CD14-positive monocyte (primary cell): Measurements from ENCODE around the gene FER1L5. TPM values are rescaled to one million over a fixed set of nuclear protein-coding genes. Genes with fewer than 3 reads are reported as not detected.

Experiments
- DNase-seq, 3 donors: peaks; one replicate each; pipeline ENCODE4 v3.0.0-alpha.2; 2011 to 2022
- H2AFZ ChIP-seq: 2 replicates; pipeline ENCODE4 v1.6.0; 2012; ENCODE audit warnings: mild to moderate bottlenecking, low read depth, low read length, inconsistent platforms; ENCODE audit not compliant: insufficient read depth, poor library complexity, severe bottlenecking
- H3K27ac ChIP-seq, 2 donors: 1 replicate in 1 of 2; 2 replicates in 1 of 2; pipeline ENCODE4 v1.5.1; 2012 to 2013; ENCODE audit warnings: low read length in 2 of 2, control low read depth in 1 of 2, inconsistent platforms in 1 of 2, low read depth in 1 of 2, mild to moderate bottlenecking in 1 of 2
- H3K27me3 ChIP-seq, 2 donors: one replicate each; pipeline versions ENCODE4 v1.6.0 to v1.6.1; 2011 to 2013; ENCODE audit warnings: low read length in 2 of 2; ENCODE audit not compliant: control insufficient read depth in 2 of 2, insufficient read depth in 2 of 2
- H3K36me3 ChIP-seq, 2 donors: replicated peaks in 1 of 2; 1 replicate in 1 of 2; 2 replicates in 1 of 2; pipeline versions ENCODE4 v1.5.1 to v1.6.1; 2012 to 2013; ENCODE audit warnings: low read length in 2 of 2, control low read depth in 1 of 2, inconsistent platforms in 1 of 2, mild to moderate bottlenecking in 1 of 2; ENCODE audit not compliant: insufficient read depth in 2 of 2, control insufficient read depth in 1 of 2
- H3K4me1 ChIP-seq, 2 donors: 1 replicate in 1 of 2; 2 replicates in 1 of 2; pipeline versions ENCODE4 v1.5.1 to v1.6.1; 2012 to 2013; ENCODE audit warnings: low read length in 2 of 2, control low read depth in 1 of 2, inconsistent platforms in 1 of 2, mild to moderate bottlenecking in 1 of 2, moderate library complexity in 1 of 2; ENCODE audit not compliant: insufficient read depth in 2 of 2, control insufficient read depth in 1 of 2
- H3K4me2 ChIP-seq: replicated peaks from 2 replicates; pipeline ENCODE3; 2012; ENCODE audit warnings: low read length, moderate library complexity, mild to moderate bottlenecking; ENCODE audit not compliant: poor library complexity, severe bottlenecking; ENCODE audit errors: extremely low read depth
- H3K4me3 ChIP-seq, 3 experiments: fragments of 200-600 bp in 1 of 3; sonication (generic) in 1 of 3; replicated peaks in 1 of 3; 1 replicate in 2 of 3; 2 replicates in 1 of 3; pipeline ENCODE4 v1.5.1; 2011 to 2013; ENCODE audit warnings: low read length in 3 of 3, mild to moderate bottlenecking in 3 of 3, control low read depth in 2 of 3, low read depth in 2 of 3, inconsistent platforms in 1 of 3, moderate library complexity in 1 of 3
- H3K79me2 ChIP-seq: 2 replicates; pipeline ENCODE4 v1.6.0; 2012; ENCODE audit warnings: mild to moderate bottlenecking, control low read depth, inconsistent platforms, low read length, moderate library complexity; ENCODE audit not compliant: insufficient read depth
- H3K9ac ChIP-seq: 2 replicates; pipeline ENCODE4 v1.6.0; 2017; ENCODE audit warnings: low read length, mild to moderate bottlenecking; ENCODE audit not compliant: insufficient read depth, poor library complexity, severe bottlenecking
- H3K9me3 ChIP-seq, 2 donors: replicated peaks in 1 of 2; 1 replicate in 1 of 2; 2 replicates in 1 of 2; pipeline versions ENCODE4 v1.5.1 to v1.6.1; 2012 to 2013; ENCODE audit warnings: low read length in 2 of 2, control low read depth in 1 of 2; ENCODE audit not compliant: control insufficient read depth in 1 of 2, insufficient read depth in 1 of 2
- H4K20me1 ChIP-seq: 2 replicates; pipeline ENCODE4 v1.6.0; 2012; ENCODE audit warnings: mild to moderate bottlenecking, low read length, control low read depth, moderate library complexity; ENCODE audit not compliant: insufficient read depth
- H3K27ac Mint-ChIP-seq, 7 donors: one replicate each; pipeline ENCODE4 v1.8.0; 2020; ENCODE audit warnings: mild to moderate bottlenecking in 7 of 7, mixed read lengths in 7 of 7, moderate library complexity in 6 of 7, inconsistent platforms in 2 of 7
- H3K27me3 Mint-ChIP-seq, 3 donors: one replicate each; pipeline ENCODE4 v1.8.0; 2021 to 2022; ENCODE audit warnings: low read depth in 3 of 3, mild to moderate bottlenecking in 3 of 3, mixed read lengths in 3 of 3, moderate library complexity in 3 of 3, inconsistent platforms in 1 of 3
- H3K36me3 Mint-ChIP-seq, 2 donors: one replicate each; pipeline ENCODE4 v1.8.0; 2020; ENCODE audit warnings: mixed read lengths in 2 of 2, inconsistent platforms in 1 of 2, mild to moderate bottlenecking in 1 of 2
- H3K4me1 Mint-ChIP-seq: one replicate; pipeline ENCODE4 v1.8.0; 2020; ENCODE audit warnings: mild to moderate bottlenecking, mixed read lengths
- H3K4me3 Mint-ChIP-seq, 2 donors: one replicate each; pipeline ENCODE4 v1.8.0; 2020; ENCODE audit warnings: mild to moderate bottlenecking in 2 of 2, mixed read lengths in 2 of 2, moderate library complexity in 1 of 2
- H3K9me3 Mint-ChIP-seq, 7 donors: one replicate each; pipeline ENCODE4 v1.8.0; 2020 to 2022; ENCODE audit warnings: mixed read lengths in 7 of 7, mild to moderate bottlenecking in 6 of 7, moderate library complexity in 6 of 7, inconsistent platforms in 2 of 7
- CTCF ChIP-seq: fragments of 200-600 bp; IDR thresholded peaks from one replicate; pipeline ENCODE4 v1.8.0; 2022; ENCODE audit warnings: antibody characterized with exemption, mild to moderate bottlenecking
- WGBS: methylation state at CpG from one replicate; pipeline ENCODE4 v1.1.5; 2013; ENCODE audit warnings: missing lambda C conversion rate; ENCODE audit not compliant: insufficient coverage; 5-methylcytosine and 5-hydroxymethylcytosine counted together
- intact Hi-C, 2 donors: fragments of 100-400 bp; cut with micrococcal nuclease; formaldehyde crosslinking; loops; one replicate each; pipeline versions ENCODE4 v1.15.0 to v1.15.1; 2023
- polyA plus RNA-seq, 3 donors: library from polyadenylated mRNA; depleted of rRNA in 1 of 3; unstranded in 2 of 3; stranded (reverse) in 1 of 3; fragments of 300-500 nt in 2 of 3; fragments of >200 nt in 1 of 3; fragmentation: Illumina TruSeq in 2 of 3; gene quantifications; 1 replicate in 2 of 3; 2 replicates in 1 of 3; pipeline ENCODE4 v1.2.3, GENCODE V29; 2012 to 2021

FER1L5 gene
- polyA plus RNA-seq, 3 donors = not detected

GRCh38 chr2:96737831-96738230, 95.3 kb downstream of the FER1L5 start:
- no peaks in the 10 kb centered on the region for H4K20me1 ChIP-seq
- H3K4me1 ChIP-seq = peaks cover 22 to 32% of the 10 kb centered on the region in 2 donors
- Mint-ChIP-seq H3K27ac (peak overlapping the region in 2 of 7 donors; percentile 15 to 72), H3K9me3 (peaks cover 0 to 4% (median 0%) of the 10 kb centered on the region in 7 donors), H3K36me3 (peaks cover 30 to 42% of the 10 kb centered on the region in 2 donors), H3K4me1 (peaks cover 28% of the 10 kb centered on the region), H3K27me3 (peaks cover 0 to 1% (median 0%) of the 10 kb centered on the region in 3 donors), H3K4me3 (no peak overlapping the region)
- no peak overlapping the region for H3K4me2 ChIP-seq
- no peak overlapping the region for H3K27ac ChIP-seq
- H3K79me2 ChIP-seq = peaks cover 14% of the 10 kb centered on the region
- TF ChIP-seq CTCF = no peak
- H3K9ac ChIP-seq = no peak overlapping the region
- H3K36me3 ChIP-seq = peaks cover 36 to 48% of the 10 kb centered on the region in 2 donors
- H3K4me3 ChIP-seq = no peak overlapping the region
- 76% methylated on average over 2 of the region's 2 CpGs for WGBS
- no peaks in the 10 kb centered on the region for H3K27me3 ChIP-seq
- intact Hi-C loops = loop anchor here in 1 of 2 donors (10.0 kb wide), 1 partner anchor 103 kb away; the partner anchor contains the start of gene KANSL3
- H2AFZ ChIP-seq = no peak overlapping the region
- H3K9me3 ChIP-seq = no peaks in the 10 kb centered on the region
- no peak for DNase-seq

DNA sequence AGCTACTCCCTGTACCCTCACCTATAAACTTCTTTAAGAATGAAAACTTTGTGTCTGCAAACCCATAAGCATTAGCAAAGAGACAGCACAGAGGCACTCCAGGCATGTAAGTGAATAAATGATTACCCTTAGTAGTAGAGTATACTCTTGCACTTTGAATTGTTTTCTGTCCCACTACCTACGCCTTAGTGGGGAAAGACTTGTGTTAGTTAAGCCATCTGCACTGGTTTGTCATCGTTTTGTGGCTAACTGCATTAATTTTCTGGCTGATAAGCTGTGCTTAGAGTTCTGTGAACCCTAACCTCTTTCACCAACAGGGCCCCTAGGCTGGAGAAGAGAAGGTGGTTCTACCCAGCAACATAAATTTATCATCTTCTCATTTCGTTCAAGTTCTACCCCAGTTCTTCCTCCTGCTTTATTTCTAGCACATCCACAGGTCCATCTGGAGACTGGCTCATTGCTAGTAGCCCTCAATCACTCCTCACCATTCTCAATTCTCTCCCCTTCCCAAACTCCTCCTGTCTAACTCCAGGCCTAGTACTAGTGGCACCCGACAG, 96.6 kb downstream of the FER1L5 start:
- Mint-ChIP-seq H3K36me3 (peaks cover 17 to 29% of the 10 kb centered on the region in 2 donors), H3K4me3 (peak overlapping the region; percentile 98)
- intact Hi-C loops = loop anchor here in 1 of 2 donors (10.0 kb wide), 1 partner anchor 104 kb away; the partner anchor contains the start of gene KANSL3

More for the DNA sequence above, 96.6 kb downstream of the FER1L5 start:
- Histone ChIP-seq H3K4me3 (peak overlapping the region; percentile 88 to 94 (median 90)), H3K9ac (peak overlapping the region; percentile 70), H3K9me3 (no peaks in the 10 kb centered on the region), H3K79me2 (peaks cover 14% of the 10 kb centered on the region), H3K27me3 (no peaks in the 10 kb centered on the region), H4K20me1 (no peaks in the 10 kb centered on the region), H3K36me3 (peaks cover 22 to 34% of the 10 kb centered on the region in 2 donors), H2AFZ (peak overlapping the region; percentile 94), H3K4me1 (peaks cover 22 to 33% of the 10 kb centered on the region in 2 donors), H3K4me2 (peak overlapping the region; percentile 88), H3K27ac (peak overlapping the region in 1 of 2 donors; percentile 79)
- no peak for DNase-seq
- Mint-ChIP-seq H3K9me3 (peaks cover 0 to 4% (median 0%) of the 10 kb centered on the region in 7 donors), H3K27me3 (peaks cover 0 to 1% (median 0%) of the 10 kb centered on the region in 3 donors), H3K4me1 (peaks cover 29% of the 10 kb centered on the region), H3K27ac (peak overlapping the region; percentile 90 to 99 (median 97))
- TF ChIP-seq CTCF = no peak
- 27% methylated on average over 3 of the region's 4 CpGs for WGBS
